ENCODE results near the gene PTPRCAP.
A peak's percentile ranks its signal among the peaks of the same experiment; 100 is the strongest.
"Not testable (repeated sequence)": the region's sequence is repeated elsewhere in the genome, so short reads cannot be mapped to it uniquely, and the experiment has no call there.

PTPRCAP gene

GRCh38 chr11:67408437-67409200 lies 28.9 kb downstream of the PTPRCAP start:
- DNase-seq, result no peak

- no peak for DNase-seq
Measured at GRCh38 chr11:67407688-67408163, 29.8 kb downstream of the PTPRCAP start.

GRCh38 chr11:67406969-67407687 lies 30.4 kb downstream of the PTPRCAP start:
- DNase-seq, result no peak

- DNase-seq, result no peak
Measured at GRCh38 chr11:67406420-67406968, 31.0 kb downstream of the PTPRCAP start.

- no peak for DNase-seq
Measured at GRCh38 chr11:67405688-67406339, 31.7 kb downstream of the PTPRCAP start.

- no peak for DNase-seq
Measured at GRCh38 chr11:67405196-67405567, 32.3 kb downstream of the PTPRCAP start.

- no peak for DNase-seq
Measured at GRCh38 chr11:67404515-67405195, 32.8 kb downstream of the PTPRCAP start.

GRCh38 chr11:67403085-67403484 lies 34.4 kb downstream of the PTPRCAP start:
- not testable (repeated sequence) for DNase-seq

GRCh38 chr11:67402192-67402839 lies 35.2 kb downstream of the PTPRCAP start:
- DNase-seq, result not testable (repeated sequence)

GRCh38 chr11:67401495-67402191 lies 35.8 kb downstream of the PTPRCAP start, which contains the start of gene PPP1CA:
Gene PPP1CA (minus strand): TSS chr11:67401858. CDS start chr11:67401782, 76 bp downstream.
- DNase-seq, result peak; percentile 37

- DNase-seq, result no peak
Measured at GRCh38 chr11:67400942-67401494, 36.5 kb downstream of the PTPRCAP start.

- no peak for DNase-seq
Measured at GRCh38 chr11:67400251-67400941, 37.1 kb downstream of the PTPRCAP start.

- no peak for DNase-seq
Measured at GRCh38 chr11:67398661-67399563, 38.6 kb downstream of the PTPRCAP start.

GRCh38 chr11:67397986-67398660 lies 39.4 kb downstream of the PTPRCAP start:
- no peak for DNase-seq

GRCh38 chr11:67397536-67397935 lies 39.9 kb downstream of the PTPRCAP start:
- no peak for DNase-seq

GRCh38 chr11:67396587-67397389 lies 40.7 kb downstream of the PTPRCAP start:
- no peak for DNase-seq

- no peak for DNase-seq
Measured at GRCh38 chr11:67396259-67396581, 41.3 kb downstream of the PTPRCAP start.
